IPS-18a (cell line): ENCODE results near the gene STOX2.

Experiments
- H3K27ac ChIP-seq: one replicate; pipeline ENCODE4 v1.5.1; 2013; ENCODE audit warnings: low read length
- H3K27me3 ChIP-seq: one replicate; pipeline ENCODE4 v1.6.1; 2013; ENCODE audit warnings: mild to moderate bottlenecking, low read length; ENCODE audit not compliant: control insufficient read depth, insufficient read depth
- H3K36me3 ChIP-seq: one replicate; pipeline ENCODE4 v1.6.1; 2013; ENCODE audit warnings: low read depth, low read length; ENCODE audit not compliant: control insufficient read depth
- H3K4me1 ChIP-seq: one replicate; pipeline ENCODE4 v1.6.1; 2013; ENCODE audit warnings: low read depth, low read length; ENCODE audit not compliant: control insufficient read depth
- H3K4me3 ChIP-seq: one replicate; pipeline ENCODE4 v1.5.1; 2013; ENCODE audit warnings: low read length
- H3K9ac ChIP-seq: one replicate; pipeline ENCODE4 v1.6.1; 2013; ENCODE audit warnings: mild to moderate bottlenecking, low read length, moderate library complexity
- H3K9me3 ChIP-seq: one replicate; pipeline ENCODE4 v1.6.1; 2013; ENCODE audit warnings: low read depth, low read length; ENCODE audit not compliant: control insufficient read depth

Gene STOX2

GRCh38 chr4:183968502-183968901 lies 63.4 kb downstream of the STOX2 start:
- no peak overlapping the region for H3K4me3 ChIP-seq
- no peaks in the 10 kb centered on the region for H3K27me3 ChIP-seq
- H3K9me3 ChIP-seq: no peaks in the 10 kb centered on the region
- peaks cover 18% of the 10 kb centered on the region for H3K4me1 ChIP-seq
- no peak overlapping the region for H3K9ac ChIP-seq
- no peak overlapping the region for H3K27ac ChIP-seq
- H3K36me3 ChIP-seq: no peaks in the 10 kb centered on the region

GRCh38 chr4:183968931-183969330 lies 63.8 kb downstream of the STOX2 start:
- H3K9ac ChIP-seq: no peak overlapping the region
- H3K4me3 ChIP-seq: no peak overlapping the region
- no peak overlapping the region for H3K27ac ChIP-seq
- H3K4me1 ChIP-seq: peaks cover 18% of the 10 kb centered on the region
- H3K27me3 ChIP-seq: no peaks in the 10 kb centered on the region
- H3K9me3 ChIP-seq: no peaks in the 10 kb centered on the region
- no peaks in the 10 kb centered on the region for H3K36me3 ChIP-seq

- Histone ChIP-seq H3K9ac (no peak overlapping the region), H3K4me3 (no peak overlapping the region), H3K27ac (no peak overlapping the region), H3K4me1 (peaks cover 18% of the 10 kb centered on the region), H3K36me3 (no peaks in the 10 kb centered on the region), H3K27me3 (no peaks in the 10 kb centered on the region), H3K9me3 (peaks cover 3% of the 10 kb centered on the region)
Observed at GRCh38 chr4:183969596-183969995, 64.5 kb downstream of the STOX2 start.

- peaks cover 7% of the 10 kb centered on the region for H3K9me3 ChIP-seq
- H3K27me3 ChIP-seq: no peaks in the 10 kb centered on the region
- H3K27ac ChIP-seq: no peak overlapping the region
- H3K4me1 ChIP-seq: peaks cover 18% of the 10 kb centered on the region
- H3K4me3 ChIP-seq: no peak overlapping the region
- no peaks in the 10 kb centered on the region for H3K36me3 ChIP-seq
- H3K9ac ChIP-seq: no peak overlapping the region
Observed at GRCh38 chr4:183971929-183972490, 66.9 kb downstream of the STOX2 start.

- Histone ChIP-seq H3K9ac (no peak overlapping the region), H3K9me3 (peaks cover 7% of the 10 kb centered on the region), H3K4me3 (no peak overlapping the region), H3K36me3 (no peaks in the 10 kb centered on the region), H3K27me3 (no peaks in the 10 kb centered on the region), H3K4me1 (no peaks in the 10 kb centered on the region), H3K27ac (no peak overlapping the region)
Observed at GRCh38 chr4:183977707-183978106, 72.6 kb downstream of the STOX2 start.

- H3K27me3 ChIP-seq: peaks cover 29% of the 10 kb centered on the region
- H3K9ac ChIP-seq: no peak overlapping the region
- H3K27ac ChIP-seq: no peak overlapping the region
- H3K4me1 ChIP-seq: peaks cover 20% of the 10 kb centered on the region
- no peaks in the 10 kb centered on the region for H3K36me3 ChIP-seq
- H3K4me3 ChIP-seq: no peak overlapping the region
- H3K9me3 ChIP-seq: no peaks in the 10 kb centered on the region
Observed at GRCh38 chr4:183984566-183984965, 79.5 kb downstream of the STOX2 start.

- Histone ChIP-seq H3K27me3 (peaks cover 29% of the 10 kb centered on the region), H3K9ac (no peak overlapping the region), H3K27ac (no peak overlapping the region), H3K36me3 (no peaks in the 10 kb centered on the region), H3K4me1 (peaks cover 20% of the 10 kb centered on the region), H3K9me3 (no peaks in the 10 kb centered on the region), H3K4me3 (no peak overlapping the region)
Observed at GRCh38 chr4:183985786-183986185, 80.7 kb downstream of the STOX2 start.

- H3K9me3 ChIP-seq: no peaks in the 10 kb centered on the region
- H3K27ac ChIP-seq: no peak overlapping the region
- H3K9ac ChIP-seq: no peak overlapping the region
- peaks cover 29% of the 10 kb centered on the region for H3K27me3 ChIP-seq
- H3K36me3 ChIP-seq: no peaks in the 10 kb centered on the region
- H3K4me3 ChIP-seq: peak overlapping the region; percentile 58
- peaks cover 20% of the 10 kb centered on the region for H3K4me1 ChIP-seq
Observed at GRCh38 chr4:183986291-183986970, 81.3 kb downstream of the STOX2 start.

- Histone ChIP-seq H3K4me3 (peak overlapping the region; percentile 58), H3K9ac (peak overlapping the region; percentile 57), H3K36me3 (no peaks in the 10 kb centered on the region), H3K4me1 (peaks cover 20% of the 10 kb centered on the region), H3K27ac (no peak overlapping the region), H3K27me3 (peaks cover 29% of the 10 kb centered on the region), H3K9me3 (no peaks in the 10 kb centered on the region)
Observed at GRCh38 chr4:183986971-183987946, 82.2 kb downstream of the STOX2 start.

GRCh38 chr4:183987987-183988392 lies 82.9 kb downstream of the STOX2 start:
- Histone ChIP-seq H3K4me1 (peaks cover 20% of the 10 kb centered on the region), H3K27me3 (peaks cover 29% of the 10 kb centered on the region), H3K27ac (no peak overlapping the region), H3K4me3 (peak overlapping the region; percentile 58), H3K9me3 (no peaks in the 10 kb centered on the region), H3K36me3 (no peaks in the 10 kb centered on the region), H3K9ac (peak overlapping the region; percentile 57)

GRCh38 chr4:183988874-183989273 lies 83.8 kb downstream of the STOX2 start:
- Histone ChIP-seq H3K9me3 (no peaks in the 10 kb centered on the region), H3K27me3 (peaks cover 29% of the 10 kb centered on the region), H3K4me3 (no peak overlapping the region), H3K27ac (no peak overlapping the region), H3K36me3 (no peaks in the 10 kb centered on the region), H3K9ac (no peak overlapping the region), H3K4me1 (peaks cover 20% of the 10 kb centered on the region)
